Measurements from ENCODE around the gene RCOR3.

- no peak for TF ChIP-seq POLR2A (IDR thresholded peaks at IDR 0.05)
- TF ChIP-seq, protein P1, sequence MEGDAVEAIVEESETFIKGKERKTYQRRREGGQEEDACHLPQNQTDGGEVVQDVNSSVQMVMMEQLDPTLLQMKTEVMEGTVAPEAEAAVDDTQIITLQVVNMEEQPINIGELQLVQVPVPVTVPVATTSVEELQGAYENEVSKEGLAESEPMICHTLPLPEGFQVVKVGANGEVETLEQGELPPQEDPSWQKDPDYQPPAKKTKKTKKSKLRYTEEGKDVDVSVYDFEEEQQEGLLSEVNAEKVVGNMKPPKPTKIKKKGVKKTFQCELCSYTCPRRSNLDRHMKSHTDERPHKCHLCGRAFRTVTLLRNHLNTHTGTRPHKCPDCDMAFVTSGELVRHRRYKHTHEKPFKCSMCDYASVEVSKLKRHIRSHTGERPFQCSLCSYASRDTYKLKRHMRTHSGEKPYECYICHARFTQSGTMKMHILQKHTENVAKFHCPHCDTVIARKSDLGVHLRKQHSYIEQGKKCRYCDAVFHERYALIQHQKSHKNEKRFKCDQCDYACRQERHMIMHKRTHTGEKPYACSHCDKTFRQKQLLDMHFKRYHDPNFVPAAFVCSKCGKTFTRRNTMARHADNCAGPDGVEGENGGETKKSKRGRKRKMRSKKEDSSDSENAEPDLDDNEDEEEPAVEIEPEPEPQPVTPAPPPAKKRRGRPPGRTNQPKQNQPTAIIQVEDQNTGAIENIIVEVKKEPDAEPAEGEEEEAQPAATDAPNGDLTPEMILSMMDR (IDR thresholded peaks at IDR 0.05): peak; percentile 61 to 68 (median 65)
These were observed 64.2 kb downstream of the RCOR3 start for GRCh38 chr1:211323156-211324063.
